K562 (cell line): Measurements from ENCODE around the gene SDF4. TPM values are rescaled to one million over a fixed set of nuclear protein-coding genes. Genes with fewer than 3 reads are reported as not detected.

Experiments
- ARNT ChIP-seq, 2 experiments: fragments of 450-650 bp; IDR thresholded peaks; 2 replicates each; pipeline ENCODE4 v1.6.1; 2016; ENCODE audit warnings: mild to moderate bottlenecking in 1 of 2
- CEBPG ChIP-seq, 3 experiments: fragments of 200-800 bp in 1 of 3; sonication (Bioruptor generic) in 1 of 3; sonication (generic) in 1 of 3; formaldehyde crosslinking in 1 of 3; IDR thresholded peaks in 2 of 3; conservative IDR thresholded peaks in 1 of 3; 2 replicates each; pipeline versions ENCODE4 v1.6.1 to v1.8.0; 2016 to 2022; ENCODE audit warnings: missing compliant biosample characterization in 2 of 3, missing genetic modification characterization in 2 of 3, mild to moderate bottlenecking in 1 of 3, missing genetic modification reagents in 1 of 3
- GABPB1 ChIP-seq: sonication (generic); formaldehyde crosslinking; IDR thresholded peaks from 2 replicates; pipeline ENCODE4 v1.8.0; 2022; ENCODE audit warnings: mild to moderate bottlenecking, missing genetic modification reagents
- GTF2F1 ChIP-seq: IDR thresholded peaks from 2 replicates; pipeline ENCODE4 v1.6.1; 2011; ENCODE audit warnings: low read depth, low read length, improper control_type of control experiment
- KAT7 ChIP-seq: sonication (generic); formaldehyde crosslinking; IDR thresholded peaks from 2 replicates; pipeline ENCODE4 v1.8.0; 2022; ENCODE audit warnings: missing genetic modification reagents, mild to moderate bottlenecking, borderline replicate concordance
- KLF1 ChIP-seq: fragments of 450-650 bp; IDR thresholded peaks from 2 replicates; pipeline ENCODE4 v1.6.1; 2016; ENCODE audit warnings: missing genetic modification characterization, missing compliant biosample characterization
- NFIX ChIP-seq: fragments of 250-450 bp; sonication (Bioruptor Pico); IDR thresholded peaks from 2 replicates; pipeline ENCODE4 v1.4.0; 2020; ENCODE audit warnings: low read depth, mild to moderate bottlenecking, moderate library complexity
- SAFB2 ChIP-seq: fragments of 200-400 bp; formaldehyde crosslinking; IDR thresholded peaks from 2 replicates; pipeline ENCODE4 v1.6.1; 2018; ENCODE audit warnings: borderline replicate concordance, low read length, low read depth, moderate library complexity; ENCODE audit not compliant: severe bottlenecking
- SIRT6 ChIP-seq: IDR thresholded peaks from one replicate; pipeline ENCODE4 v1.6.1; 2012; ENCODE audit warnings: low read depth, mild to moderate bottlenecking, control low read depth, inconsistent platforms, low read length, moderate library complexity
- ZC3H4 ChIP-seq: sonication (generic); formaldehyde crosslinking; IDR thresholded peaks from 2 replicates; pipeline ENCODE4 v1.9.0; 2021; ENCODE audit warnings: missing genetic modification reagents, borderline replicate concordance
- ZFP30 ChIP-seq: fragments of 250-450 bp; sonication (Bioruptor Pico); IDR thresholded peaks from 2 replicates; pipeline ENCODE4 v1.8.0; 2022; ENCODE audit warnings: moderate library complexity, mild to moderate bottlenecking, inconsistent platforms, borderline replicate concordance
- ZNF134 ChIP-seq: fragments of 250-450 bp; sonication (Bioruptor Pico); conservative IDR thresholded peaks from 2 replicates; pipeline ENCODE4 v1.4.0; 2020
- ZNF212 ChIP-seq: fragments of 450-650 bp; formaldehyde crosslinking; IDR thresholded peaks from 2 replicates; pipeline ENCODE4 v1.4.0; 2020; ENCODE audit warnings: mild to moderate bottlenecking
- polyA plus RNA-seq, 8 experiments: library from polyadenylated mRNA; depleted of rRNA in 4 of 8; stranded (reverse) in 5 of 8; unstranded in 3 of 8; fragments of >200 nt; fragmentation: Nextera tagmentation in 2 of 8; fragmentation: Illumina TruSeq in 1 of 8; extraction: Ambion mirVana in 2 of 8; extraction: Trizol in 1 of 8; gene quantifications; 2 replicates each; pipeline versions ENCODE4 v1.2.1 to v1.2.3, GENCODE V29; 2011 to 2014; ENCODE audit warnings: inconsistent platforms in 1 of 8, missing spikeins in 1 of 8
- total RNA-seq, 7 experiments: library from RNA; depleted of rRNA in 6 of 7; stranded (reverse); fragments of >200 nt in 6 of 7; fragmentation: Illumina TruSeq in 2 of 7; extraction: Trizol in 2 of 7; gene quantifications; 2 replicates each; pipeline versions ENCODE4 v1.2.1 to v1.2.3, GENCODE V29; 2011 to 2021; ENCODE audit warnings: low replicate concordance in 1 of 7
- TF ChIP-seq, protein P1 (sequence below): fragments of 450-650 bp; IDR thresholded peaks from 2 replicates; pipeline ENCODE4 v1.6.1; 2018; ENCODE audit not compliant: partially characterized antibody
- TF ChIP-seq, protein P2 (sequence below): fragments of 250-450 bp; sonication (Bioruptor Pico); IDR thresholded peaks from 2 replicates; pipeline ENCODE4 v1.4.0; 2020; ENCODE audit warnings: mild to moderate bottlenecking
- TF ChIP-seq, protein P3 (sequence below): fragments of 450-650 bp; IDR thresholded peaks from 2 replicates; pipeline ENCODE4 v1.6.1; 2016; ENCODE audit warnings: mild to moderate bottlenecking
- TF ChIP-seq, protein P4 (sequence below), 2 experiments: fragments of 450-650 bp; IDR thresholded peaks; 2 replicates each; pipeline ENCODE4 v1.6.1; 2016

Gene SDF4
- total and polyA plus RNA-seq, 9 of the 15 experiments (the other 6 are each of a cell fraction or from before 2014, with no cell fraction given) = 0.35 to 160 (median 65.2) TPM

DNA sequence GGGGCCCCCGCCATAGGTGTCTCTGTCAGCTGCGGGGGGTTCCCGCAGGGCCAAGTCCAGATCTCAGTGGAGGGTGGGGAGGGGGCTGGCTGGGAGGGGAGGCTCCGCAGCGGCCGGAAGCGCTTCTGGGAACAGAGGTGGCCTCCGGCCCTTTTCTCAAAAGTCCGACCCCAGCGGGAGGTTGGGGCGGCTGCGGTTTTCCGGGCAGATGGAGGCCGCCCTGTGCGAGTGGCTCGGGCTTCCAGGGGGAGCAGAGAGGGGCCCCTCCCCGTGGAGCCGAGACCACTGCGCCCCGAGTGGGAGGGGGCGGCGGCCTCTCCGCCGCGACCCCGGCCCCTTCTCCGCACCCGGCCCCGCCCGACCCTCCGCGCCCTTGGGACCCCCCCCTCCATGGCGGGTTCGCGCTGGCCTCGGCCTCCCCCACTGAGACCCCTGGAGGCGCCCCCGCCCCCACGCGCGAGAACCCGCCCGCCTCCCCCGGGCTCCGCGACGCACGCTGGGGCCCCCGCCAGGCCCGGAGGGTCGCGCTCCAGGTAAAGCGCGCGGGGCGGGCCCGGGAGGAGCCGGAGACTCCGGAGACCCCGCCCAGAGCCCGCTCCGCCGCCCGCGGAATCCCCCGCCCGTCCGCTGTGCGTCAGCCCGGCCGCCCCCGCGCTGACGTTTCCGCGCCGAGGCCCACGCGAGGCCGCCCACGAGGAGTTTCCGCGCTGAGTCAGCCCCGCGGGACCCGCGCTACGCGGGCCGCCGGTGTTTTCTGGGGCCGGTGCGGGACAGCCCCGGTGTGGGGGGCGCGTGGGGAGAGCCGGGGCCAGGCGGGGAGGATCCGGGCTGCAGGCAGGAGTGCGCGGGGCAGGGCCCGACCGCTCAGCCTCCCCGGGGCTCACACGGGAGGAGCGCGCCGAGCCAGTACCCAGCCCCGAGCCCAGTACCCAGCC is 30.7 kb downstream of the SDF4 start (continued):
- TF ChIP-seq ZNF134 (CRISPR knock-in tag) (no peak), ZFP30 (CRISPR knock-in tag) (no peak), KLF1 (tag) (no peak), SIRT6 (no peak), GABPB1 (CRISPR knock-in tag) (no peak), KAT7 (0 out of 2 replicates have a peak, but pooled peaks have one; percentile 56), GTF2F1 (no peak), ZC3H4 (no peak), CEBPG (CRISPR knock-in tag; IDR thresholded peaks at IDR 0.05) (no peak), CEBPG (tag; conservative IDR thresholded peaks at IDR 0.05 in 1 of 2, IDR thresholded peaks at IDR 0.05 in 1 of 2) (no peak), SAFB2 (no peak), ARNT (IDR thresholded peaks at IDR 0.05) (no peak), NFIX (CRISPR knock-in tag) (no peak), ZNF212 (no peak)
- TF ChIP-seq, protein P1, sequence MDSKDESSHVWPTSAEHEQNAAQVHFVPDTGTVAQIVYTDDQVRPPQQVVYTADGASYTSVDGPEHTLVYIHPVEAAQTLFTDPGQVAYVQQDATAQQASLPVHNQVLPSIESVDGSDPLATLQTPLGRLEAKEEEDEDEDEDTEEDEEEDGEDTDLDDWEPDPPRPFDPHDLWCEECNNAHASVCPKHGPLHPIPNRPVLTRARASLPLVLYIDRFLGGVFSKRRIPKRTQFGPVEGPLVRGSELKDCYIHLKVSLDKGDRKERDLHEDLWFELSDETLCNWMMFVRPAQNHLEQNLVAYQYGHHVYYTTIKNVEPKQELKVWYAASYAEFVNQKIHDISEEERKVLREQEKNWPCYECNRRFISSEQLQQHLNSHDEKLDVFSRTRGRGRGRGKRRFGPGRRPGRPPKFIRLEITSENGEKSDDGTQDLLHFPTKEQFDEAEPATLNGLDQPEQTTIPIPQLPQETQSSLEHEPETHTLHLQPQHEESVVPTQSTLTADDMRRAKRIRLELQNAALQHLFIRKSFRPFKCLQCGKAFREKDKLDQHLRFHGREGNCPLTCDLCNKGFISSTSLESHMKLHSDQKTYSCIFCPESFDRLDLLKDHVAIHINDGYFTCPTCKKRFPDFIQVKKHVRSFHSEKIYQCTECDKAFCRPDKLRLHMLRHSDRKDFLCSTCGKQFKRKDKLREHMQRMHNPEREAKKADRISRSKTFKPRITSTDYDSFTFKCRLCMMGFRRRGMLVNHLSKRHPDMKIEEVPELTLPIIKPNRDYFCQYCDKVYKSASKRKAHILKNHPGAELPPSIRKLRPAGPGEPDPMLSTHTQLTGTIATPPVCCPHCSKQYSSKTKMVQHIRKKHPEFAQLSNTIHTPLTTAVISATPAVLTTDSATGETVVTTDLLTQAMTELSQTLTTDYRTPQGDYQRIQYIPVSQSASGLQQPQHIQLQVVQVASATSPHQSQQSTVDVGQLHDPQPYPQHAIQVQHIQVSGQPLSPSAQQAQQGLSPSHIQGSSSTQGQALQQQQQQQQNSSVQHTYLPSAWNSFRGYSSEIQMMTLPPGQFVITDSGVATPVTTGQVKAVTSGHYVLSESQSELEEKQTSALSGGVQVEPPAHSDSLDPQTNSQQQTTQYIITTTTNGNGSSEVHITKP = no peak
- TF ChIP-seq, protein P2, sequence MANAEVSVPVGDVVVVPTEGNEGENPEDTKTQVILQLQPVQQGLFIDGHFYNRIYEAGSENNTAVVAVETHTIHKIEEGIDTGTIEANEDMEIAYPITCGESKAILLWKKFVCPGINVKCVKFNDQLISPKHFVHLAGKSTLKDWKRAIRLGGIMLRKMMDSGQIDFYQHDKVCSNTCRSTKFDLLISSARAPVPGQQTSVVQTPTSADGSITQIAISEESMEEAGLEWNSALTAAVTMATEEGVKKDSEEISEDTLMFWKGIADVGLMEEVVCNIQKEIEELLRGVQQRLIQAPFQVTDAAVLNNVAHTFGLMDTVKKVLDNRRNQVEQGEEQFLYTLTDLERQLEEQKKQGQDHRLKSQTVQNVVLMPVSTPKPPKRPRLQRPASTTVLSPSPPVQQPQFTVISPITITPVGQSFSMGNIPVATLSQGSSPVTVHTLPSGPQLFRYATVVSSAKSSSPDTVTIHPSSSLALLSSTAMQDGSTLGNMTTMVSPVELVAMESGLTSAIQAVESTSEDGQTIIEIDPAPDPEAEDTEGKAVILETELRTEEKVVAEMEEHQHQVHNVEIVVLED = peak; percentile 90
- TF ChIP-seq, protein P3, sequence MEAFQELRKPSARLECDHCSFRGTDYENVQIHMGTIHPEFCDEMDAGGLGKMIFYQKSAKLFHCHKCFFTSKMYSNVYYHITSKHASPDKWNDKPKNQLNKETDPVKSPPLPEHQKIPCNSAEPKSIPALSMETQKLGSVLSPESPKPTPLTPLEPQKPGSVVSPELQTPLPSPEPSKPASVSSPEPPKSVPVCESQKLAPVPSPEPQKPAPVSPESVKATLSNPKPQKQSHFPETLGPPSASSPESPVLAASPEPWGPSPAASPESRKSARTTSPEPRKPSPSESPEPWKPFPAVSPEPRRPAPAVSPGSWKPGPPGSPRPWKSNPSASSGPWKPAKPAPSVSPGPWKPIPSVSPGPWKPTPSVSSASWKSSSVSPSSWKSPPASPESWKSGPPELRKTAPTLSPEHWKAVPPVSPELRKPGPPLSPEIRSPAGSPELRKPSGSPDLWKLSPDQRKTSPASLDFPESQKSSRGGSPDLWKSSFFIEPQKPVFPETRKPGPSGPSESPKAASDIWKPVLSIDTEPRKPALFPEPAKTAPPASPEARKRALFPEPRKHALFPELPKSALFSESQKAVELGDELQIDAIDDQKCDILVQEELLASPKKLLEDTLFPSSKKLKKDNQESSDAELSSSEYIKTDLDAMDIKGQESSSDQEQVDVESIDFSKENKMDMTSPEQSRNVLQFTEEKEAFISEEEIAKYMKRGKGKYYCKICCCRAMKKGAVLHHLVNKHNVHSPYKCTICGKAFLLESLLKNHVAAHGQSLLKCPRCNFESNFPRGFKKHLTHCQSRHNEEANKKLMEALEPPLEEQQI = no peak
- TF ChIP-seq, protein P4, sequence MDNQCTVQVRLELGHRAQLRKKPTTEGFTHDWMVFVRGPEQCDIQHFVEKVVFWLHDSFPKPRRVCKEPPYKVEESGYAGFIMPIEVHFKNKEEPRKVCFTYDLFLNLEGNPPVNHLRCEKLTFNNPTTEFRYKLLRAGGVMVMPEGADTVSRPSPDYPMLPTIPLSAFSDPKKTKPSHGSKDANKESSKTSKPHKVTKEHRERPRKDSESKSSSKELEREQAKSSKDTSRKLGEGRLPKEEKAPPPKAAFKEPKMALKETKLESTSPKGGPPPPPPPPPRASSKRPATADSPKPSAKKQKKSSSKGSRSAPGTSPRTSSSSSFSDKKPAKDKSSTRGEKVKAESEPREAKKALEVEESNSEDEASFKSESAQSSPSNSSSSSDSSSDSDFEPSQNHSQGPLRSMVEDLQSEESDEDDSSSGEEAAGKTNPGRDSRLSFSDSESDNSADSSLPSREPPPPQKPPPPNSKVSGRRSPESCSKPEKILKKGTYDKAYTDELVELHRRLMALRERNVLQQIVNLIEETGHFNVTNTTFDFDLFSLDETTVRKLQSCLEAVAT (IDR thresholded peaks at IDR 0.05) = no peak
